H1 (cell line): ENCODE results near the gene RAMP1. TPM values are rescaled to one million over a fixed set of nuclear protein-coding genes. Genes with fewer than 3 reads are reported as not detected.

Experiments
- CTCF ChIA-PET: fragments of 300-600 bp; sonication (Branson Sonifier 250); formaldehyde crosslinking; loops from one replicate; lab custom pipeline; 2021; ENCODE audit not compliant: partially characterized antibody; lab: Charles Lee
- POLR2A ChIA-PET: fragments of 300-600 bp; sonication (Branson Sonifier 250); formaldehyde crosslinking; loops from one replicate; lab custom pipeline; 2021; ENCODE audit warnings: inconsistent platforms; ENCODE audit not compliant: partially characterized antibody; lab: Charles Lee
- DNase-seq, 2 experiments: peaks; one replicate each; pipeline versions ENCODE4 v3.0.0 to v3.0.0-alpha.2; 2010 to 2022; ENCODE audit warnings: low spot score in 2 of 2, low read depth in 1 of 2, mixed read lengths in 1 of 2
- FAIRE-seq: peaks from 2 replicates; lab custom pipeline; 2011; peaks lifted over from hg19 to GRCh38; lab: Jason Lieb, UNC
- H2AFZ ChIP-seq: 2 replicates; pipeline ENCODE4 v1.8.1; 2012; ENCODE audit warnings: low read length, inconsistent platforms
- H2AK5ac ChIP-seq: 2 replicates; pipeline ENCODE4 v1.6.1; 2013; ENCODE audit warnings: low read depth, low read length
- H2BK120ac ChIP-seq: replicated peaks from 2 replicates; pipeline ENCODE3; 2013; ENCODE audit warnings: low read depth, low read length, inconsistent platforms
- H2BK12ac ChIP-seq: 2 replicates; pipeline ENCODE4 v1.6.1; 2013; ENCODE audit warnings: low read depth, low read length
- H2BK15ac ChIP-seq: 2 replicates; pipeline ENCODE4 v1.6.1; 2013; ENCODE audit warnings: low read length
- H2BK20ac ChIP-seq: 2 replicates; pipeline ENCODE4 v1.6.1; 2013; ENCODE audit warnings: low read length
- H2BK5ac ChIP-seq: 2 replicates; pipeline ENCODE4 v1.6.1; 2013; ENCODE audit warnings: low read depth, low read length
- H3K14ac ChIP-seq: 2 replicates; pipeline ENCODE4 v1.6.1; 2013; ENCODE audit warnings: inconsistent platforms; ENCODE audit not compliant: insufficient read length
- H3K18ac ChIP-seq: 2 replicates; pipeline ENCODE4 v1.6.1; 2013; ENCODE audit warnings: low read length; ENCODE audit errors: extremely low read depth
- H3K23ac ChIP-seq: 2 replicates; pipeline ENCODE4 v1.6.1; 2013; ENCODE audit warnings: inconsistent platforms; ENCODE audit not compliant: insufficient read length
- H3K23me2 ChIP-seq: 2 replicates; pipeline ENCODE4 v1.6.1; 2013; ENCODE audit warnings: low read depth, low read length
- H3K27ac ChIP-seq: 2 replicates; pipeline ENCODE4 v1.6.1; 2011; ENCODE audit warnings: low read depth, low read length, inconsistent platforms
- H3K27me3 ChIP-seq, 4 experiments: replicated peaks in 1 of 4; 1 replicate in 1 of 4; 2 replicates in 3 of 4; pipeline versions ENCODE4 v1.6.1 to v1.8.1; 2011 to 2013; ENCODE audit warnings: low read length in 3 of 4, mild to moderate bottlenecking in 3 of 4, inconsistent platforms in 2 of 4, mixed read lengths in 2 of 4, moderate library complexity in 1 of 4; ENCODE audit not compliant: control insufficient read depth in 3 of 4, insufficient read depth in 3 of 4; ENCODE audit errors: extremely low read depth in 1 of 4
- H3K36me3 ChIP-seq, 4 experiments: 2 replicates each; pipeline versions ENCODE4 v1.6.1 to v1.8.1; 2011 to 2013; ENCODE audit warnings: mild to moderate bottlenecking in 4 of 4, low read length in 3 of 4, moderate library complexity in 2 of 4, control low read depth in 1 of 4, inconsistent platforms in 1 of 4; ENCODE audit not compliant: insufficient read depth in 4 of 4, control insufficient read depth in 2 of 4
- H3K4ac ChIP-seq: replicated peaks from 2 replicates; pipeline ENCODE3; 2013; ENCODE audit warnings: low read length, low read depth, mixed read lengths, inconsistent platforms; ENCODE audit not compliant: insufficient read length
- H3K4me1 ChIP-seq, 4 experiments: replicated peaks in 1 of 4; 1 replicate in 1 of 4; 2 replicates in 3 of 4; pipeline versions ENCODE4 v1.6.1 to v1.8.1; 2011 to 2013; ENCODE audit warnings: low read length in 3 of 4, inconsistent platforms in 2 of 4, mixed read lengths in 1 of 4; ENCODE audit not compliant: insufficient read depth in 4 of 4, control insufficient read depth in 3 of 4
- H3K4me2 ChIP-seq, 2 experiments: 2 replicates each; pipeline versions ENCODE4 v1.6.1 to v1.8.1; 2011 to 2013; ENCODE audit warnings: low read depth in 2 of 2, low read length in 2 of 2, control low read depth in 1 of 2, inconsistent platforms in 1 of 2, mild to moderate bottlenecking in 1 of 2; ENCODE audit not compliant: insufficient read depth in 1 of 2
- H3K4me3 ChIP-seq, 4 experiments: fragments of 200-600, 300-600 bp in 1 of 4; sonication (generic), shearing (Covaris generic), sonication (Bioruptor Twin) in 1 of 4; 2 replicates each; pipeline versions ENCODE4 v1.5.1 to v1.8.1; 2011 to 2016; ENCODE audit warnings: low read length in 4 of 4, low read depth in 3 of 4, control low read depth in 2 of 4, inconsistent platforms in 2 of 4, mild to moderate bottlenecking in 2 of 4, mixed read lengths in 1 of 4, moderate library complexity in 1 of 4; ENCODE audit not compliant: insufficient read depth in 2 of 4; ENCODE audit errors: extremely low read depth in 1 of 4
- H3K56ac ChIP-seq: replicated peaks from 2 replicates; pipeline ENCODE3; 2013; ENCODE audit warnings: low read depth, mild to moderate bottlenecking, mixed read lengths, low read length, inconsistent platforms; ENCODE audit not compliant: insufficient read length
- H3K79me1 ChIP-seq: 2 replicates; pipeline ENCODE4 v1.6.1; 2013; ENCODE audit warnings: low read depth, low read length, control low read depth
- H3K79me2 ChIP-seq, 2 experiments: 2 replicates each; pipeline versions ENCODE4 v1.6.1 to v1.8.1; 2012 to 2013; ENCODE audit warnings: low read length in 2 of 2, mild to moderate bottlenecking in 2 of 2, inconsistent platforms in 1 of 2; ENCODE audit not compliant: insufficient read depth in 2 of 2, control insufficient read depth in 1 of 2
- H3K9ac ChIP-seq, 4 experiments: replicated peaks in 1 of 4; 1 replicate in 1 of 4; 2 replicates in 3 of 4; pipeline versions ENCODE4 v1.6.1 to v1.8.1; 2011 to 2013; ENCODE audit warnings: low read depth in 3 of 4, low read length in 3 of 4, control low read depth in 2 of 4, mild to moderate bottlenecking in 2 of 4, moderate library complexity in 2 of 4, inconsistent platforms in 1 of 4; ENCODE audit errors: extremely low read depth in 1 of 4
- H3K9me3 ChIP-seq, 2 experiments: 2 replicates each; pipeline versions ENCODE4 v1.6.1 to v1.8.1; 2012 to 2013; ENCODE audit warnings: mild to moderate bottlenecking in 2 of 2, moderate library complexity in 2 of 2, control low read depth in 1 of 2, inconsistent platforms in 1 of 2, low read depth in 1 of 2, low read length in 1 of 2, mixed read lengths in 1 of 2; ENCODE audit not compliant: insufficient read depth in 2 of 2
- H4K20me1 ChIP-seq, 2 experiments: replicated peaks in 1 of 2; 2 replicates each; pipeline versions ENCODE3 to v1.8.1; 2011 to 2013; ENCODE audit warnings: inconsistent platforms in 2 of 2, low read length in 2 of 2, mild to moderate bottlenecking in 1 of 2; ENCODE audit not compliant: insufficient read depth in 2 of 2, control insufficient read depth in 1 of 2
- H4K5ac ChIP-seq: 2 replicates; pipeline ENCODE4 v1.6.1; 2013; ENCODE audit warnings: low read length, low read depth, mixed read lengths, inconsistent platforms; ENCODE audit not compliant: insufficient read length
- H4K8ac ChIP-seq: 2 replicates; pipeline ENCODE4 v1.8.0; 2013; ENCODE audit warnings: mild to moderate bottlenecking, moderate library complexity, low read length, inconsistent platforms; ENCODE audit not compliant: insufficient read depth; ENCODE audit errors: extremely low read depth
- H4K91ac ChIP-seq: replicated peaks from 2 replicates; pipeline ENCODE3; 2013; ENCODE audit warnings: low read length, mixed read lengths, inconsistent platforms; ENCODE audit not compliant: insufficient read length
- HDAC6 ChIP-seq: IDR thresholded peaks from one replicate; pipeline ENCODE4 v1.7.1; 2012; ENCODE audit warnings: low read depth, mild to moderate bottlenecking, inconsistent platforms, low read length, moderate library complexity
- KDM5A ChIP-seq: fragments of 200-600 bp; IDR thresholded peaks from 2 replicates; pipeline ENCODE4 v1.7.1; 2012; ENCODE audit warnings: mild to moderate bottlenecking, low read length, inconsistent platforms, mixed read lengths
- POLR2A ChIP-seq, 2 experiments: IDR thresholded peaks; 1 replicate in 1 of 2; 2 replicates in 1 of 2; pipeline ENCODE4 v1.6.1; 2011; ENCODE audit warnings: low read depth in 2 of 2, low read length in 2 of 2, mild to moderate bottlenecking in 2 of 2; ENCODE audit errors: control extremely low read depth in 1 of 2
- RAD21 ChIP-seq, 2 experiments: IDR thresholded peaks in 1 of 2; conservative IDR thresholded peaks in 1 of 2; 2 replicates each; pipeline ENCODE4 v1.6.1; 2011; ENCODE audit warnings: low read depth in 2 of 2, low read length in 2 of 2, improper control_type of control experiment in 1 of 2, inconsistent platforms in 1 of 2, mild to moderate bottlenecking in 1 of 2, moderate library complexity in 1 of 2
- WGBS, 2 experiments: shearing (Covaris generic) in 1 of 2; methylation state at CpG; one replicate each; pipeline versions ENCODE4 v1.1.6 to v1.1.7; 2013 to 2015; ENCODE audit warnings: low lambda C conversion rate in 2 of 2, mixed read lengths in 2 of 2, inconsistent platforms in 1 of 2, low coverage in 1 of 2, missing lambda C conversion rate in 1 of 2; ENCODE audit not compliant: insufficient replicate concordance in 2 of 2, insufficient coverage in 1 of 2, insufficient read length in 1 of 2; ENCODE audit errors: extremely low coverage in 1 of 2, missing lambda C conversion rate in 1 of 2; 5-methylcytosine and 5-hydroxymethylcytosine counted together
- polyA plus RNA-seq, 7 experiments: library from polyadenylated mRNA; depleted of rRNA in 3 of 7; stranded (reverse) in 5 of 7; unstranded in 2 of 7; fragments of >200 nt in 5 of 7; fragments of 200-250 nt in 2 of 7; gene quantifications; 1 replicate in 5 of 7; 2 replicates in 1 of 7; 4 replicates in 1 of 7; pipeline versions ENCODE4 v1.2.1 to v1.2.3, GENCODE V29; 2011 to 2013; ENCODE audit warnings: missing spikeins in 2 of 7, mixed read lengths in 2 of 7
- total RNA-seq: library from RNA; stranded (reverse); fragmentation: NEBNext Ultra II Directional; extraction: Animal tissue kit (Norgen Biotek cat#: 25700); gene quantifications from 2 replicates; pipeline ENCODE4 v1.2.1, GENCODE V29; 2021
- TF ChIP-seq, protein P1 (sequence below), 3 experiments: IDR thresholded peaks; 1 replicate in 2 of 3; 2 replicates in 1 of 3; pipeline versions ENCODE4 v1.5.1 to v1.6.1; 2011; ENCODE audit warnings: low read length in 3 of 3, mild to moderate bottlenecking in 3 of 3, inconsistent platforms in 2 of 3, low read depth in 1 of 3, moderate library complexity in 1 of 3; ENCODE audit not compliant: insufficient read depth in 1 of 3; ENCODE audit errors: control extremely low read depth in 1 of 3
- TF ChIP-seq, protein P2 (sequence below): IDR thresholded peaks from 2 replicates; pipeline ENCODE4 v1.6.1; 2012; ENCODE audit warnings: low read length, inconsistent platforms
- TF ChIP-seq, protein P3 (sequence below): IDR thresholded peaks from 2 replicates; pipeline ENCODE4 v1.6.1; 2011; ENCODE audit warnings: low read depth, mild to moderate bottlenecking, low read length; ENCODE audit not compliant: insufficient read depth
- TF ChIP-seq, protein P4 (sequence below): IDR thresholded peaks from 2 replicates; pipeline ENCODE4 v1.6.1; 2012; ENCODE audit warnings: inconsistent platforms

The RAMP1 gene
- total and polyA plus RNA-seq, 2 of the 8 experiments (the other 6 are each of a cell fraction or from before 2014, with no cell fraction given), result 0.65 to 4.3 TPM

DNA sequence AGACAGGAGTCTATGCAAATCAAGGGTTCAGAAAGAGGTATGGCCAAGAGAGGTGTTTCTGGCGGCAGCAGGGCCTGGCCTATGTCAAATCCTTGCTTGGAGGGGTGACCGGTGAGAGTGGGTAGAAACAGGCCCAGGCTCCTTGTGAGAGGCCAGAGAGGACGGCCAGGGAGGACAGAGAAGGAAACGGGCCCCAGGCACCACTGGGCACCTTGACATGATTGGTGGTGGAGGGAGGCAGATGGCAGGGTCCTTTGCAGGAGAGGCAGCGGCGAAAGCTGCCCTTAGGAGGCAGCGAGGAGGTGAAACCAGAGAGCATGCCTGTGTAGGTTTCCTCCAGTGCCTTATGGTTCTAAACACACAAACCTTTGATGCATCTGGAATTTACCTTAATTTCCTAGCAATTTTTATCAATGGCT is 6.2 kb downstream of the RAMP1 start:
- Histone ChIP-seq H3K9ac (no peak overlapping the region), H3K23ac (no peak overlapping the region), H3K27me3 (peaks cover 0 to 8% (median 6%) of the 10 kb centered on the region in 4 experiments; a peak in 6 of 7 replicates), H4K20me1 (no peaks in the 10 kb centered on the region), H4K8ac (no peak overlapping the region), H2BK120ac (no peak overlapping the region), H2AFZ (no peak overlapping the region), H2AK5ac (no peak overlapping the region), H3K9me3 (no peaks in the 10 kb centered on the region), H4K5ac (no peak overlapping the region), H3K79me2 (no peaks in the 10 kb centered on the region), H3K4me3 (no peak overlapping the region), H3K79me1 (no peaks in the 10 kb centered on the region), H3K18ac (no peak overlapping the region), H3K4me1 (peaks cover 0 to 7% (median 2%) of the 10 kb centered on the region in 4 experiments; a peak in 3 of 7 replicates), H3K27ac (no peak overlapping the region), H4K91ac (no peak overlapping the region), H3K4ac (no peak overlapping the region), H3K4me2 (no peak overlapping the region), H3K14ac (no peak overlapping the region), H2BK15ac (no peak overlapping the region), H2BK12ac (no peak overlapping the region), H2BK5ac (no peak overlapping the region), H3K36me3 (no peaks in the 10 kb centered on the region), H3K56ac (no peak overlapping the region), H3K23me2 (no peaks in the 10 kb centered on the region), H2BK20ac (no peak overlapping the region)
- 90% methylated on average over 7 of the region's 7 CpGs; no CpG with 5 or more reads in 1 of the 2 experiments for WGBS, 2 experiments
- DNase-seq (peak in 1 of 2 experiments; percentile 51), FAIRE-seq (no peak)
- POLR2A ChIA-PET, result no interaction called here
- CTCF ChIA-PET, result interaction anchor here (0.6 to 1.2 kb wide), 5 partner anchors 10 to 277 kb away, joined by 3 to 4 read pairs (median 4); no protein-coding TSS in a partner anchor
- TF ChIP-seq, protein P1, sequence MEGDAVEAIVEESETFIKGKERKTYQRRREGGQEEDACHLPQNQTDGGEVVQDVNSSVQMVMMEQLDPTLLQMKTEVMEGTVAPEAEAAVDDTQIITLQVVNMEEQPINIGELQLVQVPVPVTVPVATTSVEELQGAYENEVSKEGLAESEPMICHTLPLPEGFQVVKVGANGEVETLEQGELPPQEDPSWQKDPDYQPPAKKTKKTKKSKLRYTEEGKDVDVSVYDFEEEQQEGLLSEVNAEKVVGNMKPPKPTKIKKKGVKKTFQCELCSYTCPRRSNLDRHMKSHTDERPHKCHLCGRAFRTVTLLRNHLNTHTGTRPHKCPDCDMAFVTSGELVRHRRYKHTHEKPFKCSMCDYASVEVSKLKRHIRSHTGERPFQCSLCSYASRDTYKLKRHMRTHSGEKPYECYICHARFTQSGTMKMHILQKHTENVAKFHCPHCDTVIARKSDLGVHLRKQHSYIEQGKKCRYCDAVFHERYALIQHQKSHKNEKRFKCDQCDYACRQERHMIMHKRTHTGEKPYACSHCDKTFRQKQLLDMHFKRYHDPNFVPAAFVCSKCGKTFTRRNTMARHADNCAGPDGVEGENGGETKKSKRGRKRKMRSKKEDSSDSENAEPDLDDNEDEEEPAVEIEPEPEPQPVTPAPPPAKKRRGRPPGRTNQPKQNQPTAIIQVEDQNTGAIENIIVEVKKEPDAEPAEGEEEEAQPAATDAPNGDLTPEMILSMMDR (IDR thresholded peaks at IDR 0.05; ENCODE audit: control extremely low read depth in 1 of 3, insufficient read depth in 1 of 3, low read depth in 1 of 3, low read length in 3 of 3), result peak; percentile 17 to 47 (median 41); a peak in 3 of 4 replicates
- TF ChIP-seq KDM5A, result no peak
- no peak for TF ChIP-seq POLR2A (IDR thresholded peaks at IDR 0.05; ENCODE audit: control extremely low read depth in 1 of 2, low read depth in 2 of 2, low read length in 2 of 2)
- TF ChIP-seq HDAC6, result no peak
- TF ChIP-seq RAD21 (IDR thresholded peaks at IDR 0.05 in 1 of 2, conservative IDR thresholded peaks at IDR 0.05 in 1 of 2; ENCODE audit: low read depth in 2 of 2, low read length in 2 of 2), result peak; percentile 23 to 25; a peak in 2 of 4 replicates
- TF ChIP-seq, protein P2, sequence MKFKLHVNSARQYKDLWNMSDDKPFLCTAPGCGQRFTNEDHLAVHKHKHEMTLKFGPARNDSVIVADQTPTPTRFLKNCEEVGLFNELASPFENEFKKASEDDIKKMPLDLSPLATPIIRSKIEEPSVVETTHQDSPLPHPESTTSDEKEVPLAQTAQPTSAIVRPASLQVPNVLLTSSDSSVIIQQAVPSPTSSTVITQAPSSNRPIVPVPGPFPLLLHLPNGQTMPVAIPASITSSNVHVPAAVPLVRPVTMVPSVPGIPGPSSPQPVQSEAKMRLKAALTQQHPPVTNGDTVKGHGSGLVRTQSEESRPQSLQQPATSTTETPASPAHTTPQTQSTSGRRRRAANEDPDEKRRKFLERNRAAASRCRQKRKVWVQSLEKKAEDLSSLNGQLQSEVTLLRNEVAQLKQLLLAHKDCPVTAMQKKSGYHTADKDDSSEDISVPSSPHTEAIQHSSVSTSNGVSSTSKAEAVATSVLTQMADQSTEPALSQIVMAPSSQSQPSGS, result no peak
- TF ChIP-seq, protein P3, sequence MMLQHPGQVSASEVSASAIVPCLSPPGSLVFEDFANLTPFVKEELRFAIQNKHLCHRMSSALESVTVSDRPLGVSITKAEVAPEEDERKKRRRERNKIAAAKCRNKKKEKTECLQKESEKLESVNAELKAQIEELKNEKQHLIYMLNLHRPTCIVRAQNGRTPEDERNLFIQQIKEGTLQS, result no peak
- TF ChIP-seq, protein P4, sequence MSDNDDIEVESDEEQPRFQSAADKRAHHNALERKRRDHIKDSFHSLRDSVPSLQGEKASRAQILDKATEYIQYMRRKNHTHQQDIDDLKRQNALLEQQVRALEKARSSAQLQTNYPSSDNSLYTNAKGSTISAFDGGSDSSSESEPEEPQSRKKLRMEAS, result 0 out of 2 replicates have a peak, but pooled peaks have one; percentile 10
